ENCODE data around the gene REX1BD. TPM values are rescaled to one million over a fixed set of nuclear protein-coding genes. Genes with fewer than 3 reads are reported as not detected.

Gene REX1BD
- total and polyA plus RNA-seq, 9 donors = 5.3 to 146 (median 66.7) TPM

DNA sequence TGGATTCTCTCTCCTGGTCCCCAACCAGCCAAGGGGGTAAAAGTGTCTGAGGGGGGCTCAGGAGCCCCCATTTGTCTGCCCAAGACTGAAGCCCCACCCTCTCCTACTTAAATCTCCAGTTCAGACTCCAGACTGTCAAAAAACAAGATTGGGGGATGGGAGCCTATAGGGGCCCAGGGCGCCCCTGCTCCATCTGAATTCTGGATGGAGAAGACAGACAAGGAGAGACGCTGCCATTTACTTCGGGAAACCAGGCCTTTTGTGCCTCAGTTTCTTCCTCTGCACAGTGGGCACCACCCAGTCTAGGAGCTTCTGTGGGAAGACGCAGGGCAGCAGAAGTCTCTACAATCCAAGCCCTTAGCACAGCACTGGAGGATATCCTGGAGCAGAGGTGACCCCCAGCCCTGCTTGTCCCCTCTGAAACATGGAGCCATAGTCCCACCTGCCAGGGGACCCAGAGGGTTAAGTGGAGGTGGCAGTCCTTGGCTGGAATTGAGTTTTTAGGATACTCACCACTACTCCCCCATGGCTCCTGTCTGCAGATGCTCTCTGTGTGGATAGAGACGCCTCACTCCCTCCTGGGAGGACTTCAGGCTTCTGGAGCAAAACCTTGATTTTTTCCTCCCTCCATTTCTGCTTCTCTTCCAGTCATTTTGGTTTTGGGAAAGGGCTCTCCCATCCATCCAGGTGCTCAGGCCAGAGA, 19.7 kb downstream of the REX1BD start:
- Histone ChIP-seq H3K9me3 (no peaks in the 10 kb centered on the region), H3K4me3 (no peak overlapping the region), H3K27me3 (peaks cover 11% of the 10 kb centered on the region), H3K4me1 (ENCODE audit: insufficient read depth) (peaks cover 3% of the 10 kb centered on the region), H3K36me3 (no peaks in the 10 kb centered on the region), H3K27ac (no peak overlapping the region)
- TF ChIP-seq EP300 (IDR thresholded peaks at IDR 0.05) = no peak
- TF ChIP-seq, protein P1, sequence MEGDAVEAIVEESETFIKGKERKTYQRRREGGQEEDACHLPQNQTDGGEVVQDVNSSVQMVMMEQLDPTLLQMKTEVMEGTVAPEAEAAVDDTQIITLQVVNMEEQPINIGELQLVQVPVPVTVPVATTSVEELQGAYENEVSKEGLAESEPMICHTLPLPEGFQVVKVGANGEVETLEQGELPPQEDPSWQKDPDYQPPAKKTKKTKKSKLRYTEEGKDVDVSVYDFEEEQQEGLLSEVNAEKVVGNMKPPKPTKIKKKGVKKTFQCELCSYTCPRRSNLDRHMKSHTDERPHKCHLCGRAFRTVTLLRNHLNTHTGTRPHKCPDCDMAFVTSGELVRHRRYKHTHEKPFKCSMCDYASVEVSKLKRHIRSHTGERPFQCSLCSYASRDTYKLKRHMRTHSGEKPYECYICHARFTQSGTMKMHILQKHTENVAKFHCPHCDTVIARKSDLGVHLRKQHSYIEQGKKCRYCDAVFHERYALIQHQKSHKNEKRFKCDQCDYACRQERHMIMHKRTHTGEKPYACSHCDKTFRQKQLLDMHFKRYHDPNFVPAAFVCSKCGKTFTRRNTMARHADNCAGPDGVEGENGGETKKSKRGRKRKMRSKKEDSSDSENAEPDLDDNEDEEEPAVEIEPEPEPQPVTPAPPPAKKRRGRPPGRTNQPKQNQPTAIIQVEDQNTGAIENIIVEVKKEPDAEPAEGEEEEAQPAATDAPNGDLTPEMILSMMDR (IDR thresholded peaks at IDR 0.05) = no peak
- no peak for TF ChIP-seq POLR2A (IDR thresholded peaks at IDR 0.05)
- DNase-seq = no peak
- 22 to 32% (median 22%) methylated on average over 5 of the region's 5 CpGs for WGBS, 3 donors
- intact Hi-C loops (cut with DNase I) = no loop called here

DNA sequence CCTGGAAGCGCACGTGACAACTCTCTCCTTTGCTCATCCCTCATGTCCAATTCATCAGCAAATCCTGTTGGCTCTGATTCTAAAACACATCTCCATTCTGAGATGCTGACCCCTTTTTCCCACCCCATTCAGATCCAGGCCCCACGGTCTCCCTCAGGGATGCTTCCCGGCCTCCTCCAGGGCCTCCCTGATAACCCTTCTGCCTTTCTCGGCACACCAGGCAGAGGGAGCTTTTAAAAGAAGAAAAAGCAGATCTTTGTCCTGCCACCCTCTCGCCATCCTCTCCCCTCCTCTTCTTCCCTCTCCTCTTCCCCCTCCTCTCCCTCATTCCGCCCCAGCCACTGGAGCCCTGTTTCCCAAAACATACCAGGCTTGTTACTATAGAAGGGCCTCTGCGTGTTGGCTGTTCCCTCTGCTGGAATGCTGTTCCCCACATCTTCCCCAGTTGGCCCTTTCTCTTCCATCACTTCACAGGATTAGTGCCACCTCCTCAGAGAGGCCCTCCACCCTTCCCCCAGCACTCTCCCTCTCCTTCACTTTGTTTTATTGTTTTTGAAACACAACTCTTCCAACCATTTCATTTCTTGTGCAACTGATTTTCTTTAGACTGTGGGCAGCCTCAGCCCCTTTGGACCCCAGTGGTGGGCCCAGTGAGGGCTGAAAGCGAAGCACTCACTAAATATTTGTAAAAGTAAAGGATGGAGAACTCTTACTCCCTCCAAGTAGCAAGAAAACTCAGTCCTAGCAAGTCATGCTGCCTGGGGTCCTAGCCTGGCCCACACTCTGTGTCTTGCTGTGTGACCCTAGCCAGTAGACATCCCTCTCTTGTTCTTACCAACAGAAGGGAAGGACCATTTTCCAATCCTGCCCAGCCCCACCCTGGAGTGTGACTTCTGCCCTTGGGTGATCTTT, 20.5 kb downstream of the REX1BD start:
- Histone ChIP-seq H3K4me3 (no peak overlapping the region), H3K9me3 (no peaks in the 10 kb centered on the region), H3K4me1 (ENCODE audit: insufficient read depth) (peaks cover 3% of the 10 kb centered on the region), H3K27me3 (peaks cover 9% of the 10 kb centered on the region), H3K27ac (no peak overlapping the region), H3K36me3 (no peaks in the 10 kb centered on the region)
- intact Hi-C loops (cut with DNase I) = no loop called here
- 44 to 49% (median 48%) methylated on average over 9 of the region's 9 CpGs for WGBS, 3 donors
- DNase-seq = no peak
- TF ChIP-seq EP300 (IDR thresholded peaks at IDR 0.05) (no peak), POLR2A (IDR thresholded peaks at IDR 0.05) (no peak)
- TF ChIP-seq, protein P1 (IDR thresholded peaks at IDR 0.05) = no peak

DNA sequence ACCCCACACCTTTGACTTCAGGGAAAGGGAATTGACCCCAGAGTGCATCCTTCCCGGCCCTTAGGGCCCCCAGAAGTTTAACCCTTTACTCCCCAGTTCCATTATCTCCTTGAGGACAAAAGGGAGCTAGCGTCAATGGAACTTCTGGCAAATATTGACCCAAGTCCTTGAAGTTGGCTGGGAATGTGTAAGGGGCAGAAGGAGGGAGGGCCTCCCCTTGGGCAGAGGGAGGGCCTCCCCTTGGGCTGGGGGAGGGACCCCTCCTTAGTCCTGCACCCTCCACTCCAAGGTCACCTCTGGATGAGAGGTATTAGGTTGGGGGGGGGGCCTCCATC, 21.1 kb downstream of the REX1BD start:
- H3K9me3 ChIP-seq = no peaks in the 10 kb centered on the region
- H3K4me1 ChIP-seq (ENCODE audit: insufficient read depth) = peaks cover 3% of the 10 kb centered on the region
- H3K27me3 ChIP-seq = peaks cover 9% of the 10 kb centered on the region
- no peak for DNase-seq
- whole genome bisulfite sequencing, 3 donors = 26 to 37% (median 30%) methylated on average over 2 of the region's 2 CpGs
- H3K4me3 ChIP-seq = no peak overlapping the region
- intact Hi-C loops (cut with DNase I) = no loop called here
- no peak for TF ChIP-seq EP300 (IDR thresholded peaks at IDR 0.05)
- TF ChIP-seq, protein P1 (IDR thresholded peaks at IDR 0.05) = no peak
- no peak for TF ChIP-seq POLR2A (IDR thresholded peaks at IDR 0.05)
- no peak overlapping the region for H3K27ac ChIP-seq
- H3K36me3 ChIP-seq = no peaks in the 10 kb centered on the region

DNA sequence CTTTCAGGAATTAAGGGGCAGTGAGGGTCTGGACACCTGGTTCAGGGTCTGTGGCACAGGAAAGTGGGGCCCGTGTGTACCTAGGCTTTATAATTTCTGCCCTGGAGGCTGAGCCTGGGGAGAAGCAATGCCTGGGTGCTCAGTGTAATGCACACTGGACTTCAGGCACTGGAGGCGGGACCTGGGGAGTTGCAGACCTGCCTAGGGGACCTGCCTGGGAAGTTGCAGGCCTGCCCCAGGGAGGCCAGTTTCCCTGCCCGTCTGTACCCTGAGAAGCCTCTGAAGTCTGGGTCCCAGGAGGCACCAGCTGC, 21.6 kb downstream of the REX1BD start:
- no peak overlapping the region for H3K27ac ChIP-seq
- peaks cover 3% of the 10 kb centered on the region for H3K4me1 ChIP-seq (ENCODE audit: insufficient read depth)
- WGBS, 3 donors = 41 to 49% methylated on average over 3 of the region's 3 CpGs; no CpG with 5 or more reads in 1 of the 3 donors
- no peak for DNase-seq
- no peaks in the 10 kb centered on the region for H3K9me3 ChIP-seq
- intact Hi-C loops (cut with DNase I) = no loop called here
- H3K36me3 ChIP-seq = no peaks in the 10 kb centered on the region
- H3K27me3 ChIP-seq = peaks cover 9% of the 10 kb centered on the region
- no peak for TF ChIP-seq POLR2A (IDR thresholded peaks at IDR 0.05)
- TF ChIP-seq EP300 (IDR thresholded peaks at IDR 0.05) = no peak
- TF ChIP-seq, protein P1 (IDR thresholded peaks at IDR 0.05) = no peak
- no peak overlapping the region for H3K4me3 ChIP-seq

Data from ovary (tissue), 9 donors.